Non-pigmented ciliary epithelial cell (primary cell): Measurements from ENCODE around the gene HAL.
"Not testable (repeated sequence)": the region's sequence is repeated elsewhere in the genome, so short reads cannot be mapped to it uniquely, and the experiment has no call there.

Experiments used
- DNase-seq: peaks from one replicate; pipeline ENCODE4 v3.0.0-alpha.2; 2010; ENCODE audit warnings: low read depth

HAL gene

GRCh38 chr12:95977764-95978305 lies 18.3 kb downstream of the HAL start:
- DNase-seq = no peak

- no peak for DNase-seq
Measured at GRCh38 chr12:95976416-95976832, 19.7 kb downstream of the HAL start.

- DNase-seq = no peak
Measured at GRCh38 chr12:95975491-95975890, 20.7 kb downstream of the HAL start.

GRCh38 chr12:95974358-95974757 lies 21.8 kb downstream of the HAL start:
- DNase-seq = no peak

GRCh38 chr12:95972832-95973456 lies 23.2 kb downstream of the HAL start:
- DNase-seq = no peak

GRCh38 chr12:95970905-95971304 lies 25.2 kb downstream of the HAL start:
- no peak for DNase-seq

- DNase-seq = not testable (repeated sequence)
Measured at GRCh38 chr12:95969116-95969515, 27.0 kb downstream of the HAL start.

- DNase-seq = no peak
Measured at GRCh38 chr12:95967301-95967700, 28.8 kb downstream of the HAL start.

GRCh38 chr12:95966287-95966870 lies 29.8 kb downstream of the HAL start:
- DNase-seq = no peak

- DNase-seq = no peak
Measured at GRCh38 chr12:95963096-95963495, 33.0 kb downstream of the HAL start.

GRCh38 chr12:95962222-95962621 lies 33.9 kb downstream of the HAL start:
- no peak for DNase-seq

- no peak for DNase-seq
Measured at GRCh38 chr12:95960241-95960640, 35.9 kb downstream of the HAL start.

GRCh38 chr12:95959107-95959506 lies 37.0 kb downstream of the HAL start:
- no peak for DNase-seq

- no peak for DNase-seq
Measured at GRCh38 chr12:95956557-95957145, 39.5 kb downstream of the HAL start.

- no peak for DNase-seq
Measured at GRCh38 chr12:95955549-95956159, 40.5 kb downstream of the HAL start.

- no peak for DNase-seq
Measured at GRCh38 chr12:95953000-95953399, 43.1 kb downstream of the HAL start.

- no peak for DNase-seq
Measured at GRCh38 chr12:95951515-95951914, 44.6 kb downstream of the HAL start.

- DNase-seq = no peak
Measured at GRCh38 chr12:95949477-95950206, 46.5 kb downstream of the HAL start.

GRCh38 chr12:95944108-95944704 lies 51.9 kb downstream of the HAL start:
- DNase-seq = no peak

- DNase-seq = no peak
Measured at GRCh38 chr12:95943330-95943842, 52.8 kb downstream of the HAL start, which contains the start of gene AMDHD1. AMDHD1 (plus strand) TSS chr12:95943331; CDS start chr12:95943399, 68 bp downstream.

- DNase-seq = no peak
Measured at GRCh38 chr12:95942524-95943329, 53.4 kb downstream of the HAL start, which contains the start of gene CCDC38. CCDC38 (minus strand) TSS chr12:95942614; CDS start chr12:95936509, 6,105 bp downstream.
